GM12892 (cell line): ENCODE data around the gene MRGPRD.

ENCODE experiments used
- DNase-seq: peaks from one replicate; pipeline ENCODE4 v3.0.0; 2011; ENCODE audit not compliant: insufficient read length
- FAIRE-seq: peaks from 2 replicates; lab custom pipeline; 2011; peaks lifted over from hg19 to GRCh38; lab: Jason Lieb, UNC
- POLR2A ChIP-seq: IDR thresholded peaks from 2 replicates; pipeline ENCODE4 v1.6.1; 2011; ENCODE audit warnings: low read depth, low read length, control low read depth
- POLR2AphosphoS5 ChIP-seq: IDR thresholded peaks from 2 replicates; pipeline ENCODE4 v1.6.1; 2011; ENCODE audit warnings: low read depth, low read length, control low read depth
- TAF1 ChIP-seq: IDR thresholded peaks from 2 replicates; pipeline ENCODE4 v1.6.1; 2011; ENCODE audit warnings: low read depth, mild to moderate bottlenecking, control low read depth, low read length, borderline replicate concordance

The MRGPRD gene

DNA sequence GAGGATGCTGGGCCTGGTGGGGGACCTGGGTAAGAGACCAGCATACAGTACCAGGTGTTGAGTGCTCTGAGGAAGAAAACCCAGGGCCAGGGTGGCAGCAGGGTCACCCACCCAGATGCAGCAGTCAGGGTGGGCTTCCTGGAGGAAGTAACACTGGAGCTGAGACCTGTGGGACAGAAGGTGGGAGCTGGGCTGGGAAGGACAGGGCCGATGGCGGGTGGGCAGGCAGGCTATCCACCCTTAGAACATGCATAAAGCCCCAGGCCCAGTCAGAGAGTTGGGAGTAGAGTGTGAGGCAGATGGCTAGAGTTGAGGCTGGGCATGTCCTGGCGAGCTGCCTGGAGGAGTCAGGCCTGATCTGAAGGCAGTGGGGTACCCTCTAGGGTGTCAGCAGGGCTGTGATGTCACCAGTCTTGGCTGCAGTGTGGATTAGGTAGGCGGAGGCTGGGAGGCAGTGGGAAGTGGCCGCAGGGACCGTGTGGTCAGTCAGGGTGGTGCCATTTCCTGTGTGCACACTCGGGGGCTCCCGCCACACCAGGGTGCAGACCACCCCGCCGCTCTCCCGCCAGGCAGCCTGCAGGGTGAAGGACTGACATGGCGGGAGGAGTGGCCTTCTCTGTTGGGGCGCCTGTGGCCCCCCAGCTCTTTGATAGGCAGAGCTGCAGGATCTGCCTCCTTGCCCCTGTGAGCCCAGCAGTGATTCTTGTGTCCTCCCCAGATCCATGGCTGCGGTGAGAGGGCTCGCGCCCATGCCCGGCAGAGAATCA, 41.8 kb downstream of the MRGPRD start:
- DNase-seq (no peak), FAIRE-seq (no peak)
- TF ChIP-seq TAF1 (no peak), POLR2AphosphoS5 (no peak), POLR2A (no peak)

DNA sequence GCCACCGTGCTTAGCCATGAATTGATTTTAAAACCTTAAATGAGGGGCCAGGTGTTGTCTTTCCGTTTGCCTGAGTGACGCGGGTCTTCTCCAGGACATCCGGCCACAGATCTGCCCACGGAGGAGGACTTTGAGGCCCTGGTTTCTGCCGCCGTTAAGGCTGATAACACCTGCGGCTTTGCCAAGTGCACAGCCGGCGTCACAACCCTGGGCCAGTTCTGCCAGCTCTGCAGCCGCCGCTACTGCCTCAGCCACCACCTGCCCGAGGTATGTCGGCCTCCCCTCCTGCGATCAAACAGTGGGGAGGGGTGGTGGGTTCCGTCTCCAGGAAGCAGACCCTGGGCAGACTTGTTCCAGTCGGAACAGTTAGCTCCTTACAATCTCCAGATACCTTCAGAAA, 42.7 kb downstream of the MRGPRD start:
- no peak for DNase-seq
- FAIRE-seq = no peak
- TF ChIP-seq POLR2AphosphoS5 = no peak
- TF ChIP-seq POLR2A = no peak
- no peak for TF ChIP-seq TAF1

DNA sequence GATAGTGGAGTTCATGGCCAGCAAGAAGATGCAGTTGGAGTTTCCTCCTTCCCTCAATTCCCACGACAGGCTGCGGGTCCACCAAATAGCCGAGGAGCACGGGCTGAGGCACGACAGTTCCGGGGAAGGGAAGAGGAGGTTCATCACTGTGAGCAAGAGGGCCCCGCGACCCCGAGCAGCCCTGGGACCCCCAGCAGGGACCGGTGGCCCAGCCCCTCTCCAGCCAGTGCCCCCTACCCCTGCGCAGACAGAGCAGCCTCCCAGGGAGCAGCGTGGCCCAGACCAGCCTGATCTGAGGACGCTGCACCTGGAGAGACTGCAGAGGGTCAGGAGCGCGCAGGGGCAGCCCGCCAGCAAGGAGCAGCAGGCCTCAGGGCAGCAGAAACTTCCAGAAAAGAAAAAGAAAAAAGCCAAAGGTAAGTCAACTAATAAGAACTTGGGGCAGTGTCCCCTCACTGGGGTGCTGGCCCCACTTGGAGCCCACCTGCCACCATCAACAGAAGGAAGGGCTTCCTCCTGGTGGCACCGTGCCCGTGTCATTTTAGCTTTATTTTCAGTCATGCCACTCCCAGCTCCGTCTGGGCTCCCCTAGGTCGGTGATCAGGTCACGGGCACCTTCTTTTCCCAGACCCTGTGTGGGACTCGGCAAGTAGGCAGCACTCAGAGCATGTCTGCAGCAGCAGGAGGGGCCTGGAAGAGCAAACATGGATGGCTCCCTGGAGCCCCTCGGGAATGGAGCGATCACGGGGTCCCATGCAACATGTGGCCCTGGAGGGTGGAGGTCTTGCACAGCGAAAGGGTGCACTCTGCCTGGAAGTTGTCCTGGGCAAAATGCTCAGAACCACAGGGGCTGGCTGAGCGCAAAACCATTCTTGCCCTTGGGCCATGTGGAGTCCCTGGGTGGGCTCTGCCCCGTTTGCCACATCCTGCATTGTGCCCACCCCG, 43.8 kb downstream of the MRGPRD start:
- TF ChIP-seq POLR2A (no peak), POLR2AphosphoS5 (no peak), TAF1 (no peak)
- FAIRE-seq = no peak
- no peak for DNase-seq

DNA sequence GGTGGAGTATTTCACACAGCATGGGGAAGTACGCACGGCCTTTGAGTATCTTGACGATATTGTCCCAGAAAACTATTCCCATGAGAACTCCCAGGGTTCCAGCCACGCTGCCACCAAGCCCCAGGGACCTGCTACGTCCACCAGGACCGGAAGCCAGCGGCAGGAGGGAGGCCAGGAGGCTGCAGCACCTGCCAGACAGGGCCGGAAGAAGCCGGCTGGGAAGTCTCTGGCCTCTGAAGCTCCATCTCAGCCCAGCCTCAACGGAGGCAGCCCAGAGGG, 44.5 kb downstream of the MRGPRD start:
- FAIRE-seq (no peak), DNase-seq (no peak)
- TF ChIP-seq POLR2A (no peak), POLR2AphosphoS5 (no peak), TAF1 (no peak)

DNA sequence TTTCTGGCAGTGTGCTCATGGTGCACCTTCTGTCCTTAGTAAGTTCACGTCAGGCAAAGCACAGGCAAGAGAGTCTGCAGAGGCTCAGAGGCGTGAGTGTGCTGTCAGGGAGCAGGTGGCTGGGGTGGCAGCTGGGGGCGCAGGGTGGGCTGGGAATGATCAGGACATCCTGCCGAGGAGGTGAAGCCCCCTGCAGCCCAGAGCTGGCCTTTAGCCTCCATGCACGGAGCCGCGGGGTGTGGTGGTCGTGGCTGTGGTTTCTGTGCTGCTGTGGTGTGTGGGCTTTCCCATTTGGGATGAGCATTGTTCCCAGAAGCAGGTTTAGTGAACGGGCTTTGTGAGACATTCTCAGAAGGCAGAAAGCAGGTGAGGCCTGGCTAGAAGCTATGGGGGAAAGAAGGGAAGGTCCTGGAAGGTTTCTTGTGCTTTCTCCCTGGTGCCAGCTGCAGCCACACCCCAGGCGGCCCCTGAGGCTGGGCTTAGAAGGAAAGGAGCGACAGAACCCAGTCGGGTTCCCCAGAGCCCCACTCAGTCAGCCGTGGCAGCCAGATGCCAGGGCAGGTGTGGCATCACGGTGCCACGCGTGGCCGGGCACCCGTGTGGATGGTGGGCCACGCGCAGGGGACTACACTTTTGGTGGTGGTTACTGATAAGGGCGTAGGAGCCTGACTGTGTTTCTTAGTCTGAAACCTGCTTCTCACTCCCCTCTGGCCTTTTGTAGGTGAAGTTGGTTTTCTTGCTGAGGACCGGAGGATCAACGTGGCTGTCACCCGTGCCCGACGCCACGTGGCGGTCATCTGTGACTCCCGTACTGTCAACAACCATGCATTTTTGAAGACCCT, 45.0 kb downstream of the MRGPRD start:
- DNase-seq (no peak), FAIRE-seq (no peak)
- no peak for TF ChIP-seq POLR2A
- TF ChIP-seq TAF1 = no peak
- no peak for TF ChIP-seq POLR2AphosphoS5

DNA sequence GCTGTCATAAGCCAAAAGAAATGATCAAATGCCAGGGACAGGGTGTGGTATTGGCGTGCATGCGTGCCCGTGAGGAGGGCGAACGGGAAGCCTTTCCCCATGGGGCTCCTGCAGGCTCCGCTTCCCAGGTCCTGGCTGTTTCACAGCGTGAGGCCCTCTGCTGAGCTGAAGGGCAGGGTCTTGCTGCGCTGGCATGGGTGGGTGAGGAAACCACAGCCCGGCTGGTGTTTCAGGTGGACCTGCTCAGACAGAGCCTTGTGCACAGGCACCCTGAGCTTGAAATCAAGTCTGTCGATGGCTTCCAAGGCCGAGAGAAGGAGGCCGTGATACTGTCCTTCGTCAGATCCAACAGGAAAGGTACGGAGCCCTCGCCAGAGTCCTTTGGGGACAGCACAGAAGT, 45.7 kb downstream of the MRGPRD start:
- DNase-seq = no peak
- FAIRE-seq = no peak

DNA sequence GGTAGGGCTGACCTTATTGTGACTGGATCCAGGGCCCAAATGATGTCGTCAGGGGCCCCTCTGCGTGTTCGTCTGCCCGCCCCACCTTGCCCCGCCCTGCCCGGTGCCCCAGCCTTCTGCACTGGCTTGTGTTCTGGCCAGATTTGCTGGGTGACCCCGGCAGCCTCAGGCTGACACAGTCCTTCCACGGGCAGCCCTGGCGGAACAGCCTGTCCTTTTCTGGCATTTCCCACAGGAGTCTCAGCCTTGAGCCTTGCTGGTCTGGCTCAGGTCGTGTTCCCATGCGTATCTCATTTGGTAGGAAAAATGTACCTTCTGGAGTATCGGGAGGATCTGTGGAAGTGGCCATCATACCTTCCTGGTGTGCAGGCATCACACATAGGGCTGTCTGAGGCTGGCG, 46.1 kb downstream of the MRGPRD start:
- FAIRE-seq = no peak
- no peak for DNase-seq

More for the DNA sequence above, 45.7 kb downstream of the MRGPRD start:
- no peak for TF ChIP-seq POLR2A
- no peak for TF ChIP-seq POLR2AphosphoS5
- TF ChIP-seq TAF1 = no peak

DNA sequence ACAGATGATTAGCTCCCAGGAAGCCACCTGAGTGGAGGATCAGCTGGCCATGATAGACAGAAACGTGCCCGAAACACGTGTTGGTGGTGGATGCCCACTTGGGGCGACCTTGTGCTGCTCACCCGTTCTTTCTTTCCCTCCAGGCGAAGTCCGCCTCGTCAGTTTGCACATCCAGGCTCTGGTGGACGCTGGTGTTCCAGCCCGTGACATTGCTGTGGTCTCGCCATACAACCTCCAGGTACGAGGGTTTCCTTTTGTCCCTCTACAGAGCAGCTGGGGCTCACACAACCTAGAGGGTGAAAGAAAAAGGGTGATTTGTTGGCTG, 46.5 kb downstream of the MRGPRD start:
- FAIRE-seq (no peak), DNase-seq (no peak)
- TF ChIP-seq TAF1 = no peak
- TF ChIP-seq POLR2A = no peak
- TF ChIP-seq POLR2AphosphoS5 = no peak

More for the DNA sequence above, 46.1 kb downstream of the MRGPRD start:
- TF ChIP-seq POLR2AphosphoS5 (no peak), TAF1 (no peak), POLR2A (no peak)

DNA sequence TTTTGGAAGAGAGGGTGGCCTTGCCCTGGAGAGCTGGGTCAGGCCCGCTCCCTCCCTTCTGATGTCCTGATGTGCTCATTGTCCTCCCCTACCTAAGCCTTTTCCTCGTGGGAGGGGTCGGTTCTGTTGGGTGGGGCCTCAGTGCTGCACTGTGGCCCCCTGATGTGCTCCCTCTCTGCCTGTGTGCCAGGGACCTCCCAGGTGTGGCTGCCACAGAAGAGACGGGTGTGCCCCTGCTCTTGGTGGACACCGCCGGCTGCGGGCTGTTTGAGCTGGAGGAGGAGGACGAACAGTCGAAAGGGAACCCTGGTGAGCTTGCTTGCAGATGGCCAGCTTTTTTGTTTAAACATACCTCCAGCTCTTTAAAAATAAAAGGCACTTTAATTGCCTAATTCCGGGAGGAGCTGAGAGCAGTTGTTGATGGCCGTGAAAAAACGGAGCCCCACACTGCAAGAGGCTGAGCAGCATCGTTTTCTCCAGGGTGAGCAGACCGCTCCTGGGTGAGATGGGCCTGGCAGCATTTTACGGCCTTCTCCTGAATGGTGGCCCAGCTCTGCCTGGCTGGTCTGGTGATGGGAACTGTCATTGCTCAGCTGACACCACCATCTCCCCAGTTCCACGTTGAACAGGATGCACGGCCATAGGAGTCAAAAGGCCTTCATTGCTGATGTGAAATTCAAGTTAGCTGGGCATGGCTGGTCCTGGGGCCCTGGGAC, 47.0 kb downstream of the MRGPRD start:
- FAIRE-seq (no peak), DNase-seq (no peak)
- no peak for TF ChIP-seq POLR2A
- no peak for TF ChIP-seq TAF1
- no peak for TF ChIP-seq POLR2AphosphoS5

DNA sequence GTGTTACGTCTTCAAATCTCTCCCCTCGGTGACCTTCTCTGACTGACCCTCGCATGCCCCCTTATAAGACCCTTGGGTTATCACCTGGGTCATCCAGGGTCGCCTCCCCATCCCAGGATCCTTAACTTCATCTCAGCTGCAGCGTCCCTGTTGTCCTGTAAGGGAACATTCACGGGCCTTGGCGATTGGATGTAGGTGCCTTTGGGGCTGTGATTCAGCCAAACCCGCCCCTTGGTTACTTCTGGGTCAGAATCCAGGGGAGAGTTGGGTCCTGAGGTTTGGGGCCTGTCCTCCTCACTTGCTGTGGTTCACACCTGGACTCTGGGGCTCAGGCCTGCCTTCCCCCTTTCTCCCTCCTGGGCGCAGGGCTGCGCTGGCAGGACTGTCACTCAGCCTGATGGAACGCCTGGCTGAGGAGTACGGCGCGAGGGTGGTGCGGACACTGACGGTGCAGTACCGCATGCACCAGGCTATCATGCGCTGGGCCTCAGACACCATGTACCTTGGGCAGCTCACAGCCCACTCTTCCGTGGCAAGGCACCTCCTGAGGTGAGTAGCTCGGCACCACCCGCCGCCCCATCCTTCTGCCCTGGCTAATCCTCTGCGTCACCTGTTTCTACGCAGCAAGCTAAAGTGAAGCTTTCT, 47.7 kb downstream of the MRGPRD start:
- DNase-seq (no peak), FAIRE-seq (no peak)
- TF ChIP-seq POLR2A (no peak), TAF1 (no peak), POLR2AphosphoS5 (no peak)

DNA sequence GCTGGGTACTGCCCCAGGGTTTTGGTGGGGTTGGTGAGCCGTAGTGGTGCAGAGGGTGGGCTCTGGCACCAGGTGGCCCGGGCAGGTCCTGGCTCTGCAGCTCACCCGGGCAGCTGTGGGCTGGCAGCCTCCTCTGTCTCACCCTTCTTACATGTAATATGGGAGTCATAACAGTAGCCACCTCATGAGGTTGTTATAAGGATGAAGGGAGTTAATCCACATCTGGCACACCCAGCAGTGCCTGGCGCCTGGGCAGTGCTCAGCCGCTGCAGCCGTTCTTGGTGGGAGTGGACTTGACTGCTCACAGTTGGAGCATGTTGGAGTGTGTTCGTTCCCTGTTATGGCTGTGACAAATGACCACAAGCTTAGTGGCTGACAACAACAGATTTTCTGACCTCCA, 48.4 kb downstream of the MRGPRD start:
- FAIRE-seq = no peak

More for the DNA sequence above, 48.4 kb downstream of the MRGPRD start:
- no peak for DNase-seq
- TF ChIP-seq POLR2AphosphoS5 (no peak), TAF1 (no peak), POLR2A (no peak)
